ENCODE results near the gene DGKQ.

DGKQ gene

DNA sequence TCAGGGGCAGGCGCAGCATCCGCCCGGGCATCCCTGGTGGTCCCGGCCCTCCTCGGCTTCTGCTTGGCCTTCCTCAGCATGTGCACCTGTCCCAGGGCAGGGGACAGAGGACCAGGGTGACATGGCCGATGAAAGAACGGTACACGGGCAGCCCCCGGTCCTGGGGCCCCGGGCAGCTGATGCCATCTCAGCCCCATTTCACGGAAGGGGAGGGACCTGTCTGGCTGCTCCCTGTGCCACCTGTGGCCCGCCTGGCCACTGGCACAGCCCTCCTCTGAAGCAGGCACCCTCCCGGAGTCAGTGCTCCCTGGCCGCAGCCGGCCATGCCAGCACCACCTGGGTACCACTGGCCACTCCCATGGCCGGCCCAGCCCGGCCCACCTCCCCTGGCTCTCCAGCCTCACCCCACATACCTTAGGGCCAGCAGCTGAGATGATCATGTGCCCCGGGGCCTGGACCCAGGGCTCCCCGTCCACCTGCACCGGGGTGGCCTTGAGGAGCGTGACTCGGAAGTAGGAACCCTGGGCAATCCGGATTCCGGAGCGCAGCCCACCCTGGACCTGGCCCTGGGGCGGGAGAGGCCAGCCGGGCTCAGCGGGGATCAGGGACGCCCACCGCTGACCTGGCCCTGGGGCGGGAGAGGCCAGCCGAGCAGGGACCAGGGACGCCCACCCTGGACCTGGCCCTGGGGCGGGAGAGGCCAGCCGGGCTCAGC, 12.6 kb downstream of the DGKQ start:
- no peaks in the 10 kb centered on the region for H3K79me2 ChIP-seq (ENCODE audit: control insufficient read depth, low read length)
- H3K4me1 ChIP-seq (ENCODE audit: control insufficient read depth, low read length): no peaks in the 10 kb centered on the region
- H3K4me3 ChIP-seq (ENCODE audit: low read length): no peak overlapping the region
- H4K20me1 ChIP-seq (ENCODE audit: control insufficient read depth, insufficient read depth, low read depth, low read length): no peaks in the 10 kb centered on the region; the same call in 1 of the 2 replicates
- no peaks in the 10 kb centered on the region for H3F3A ChIP-seq (ENCODE audit: control insufficient read depth, insufficient read depth)
- no peaks in the 10 kb centered on the region for H3K9me2 ChIP-seq (replicated peaks; ENCODE audit: control insufficient read depth, low read length)
- H3K36me3 ChIP-seq (ENCODE audit: control insufficient read depth, low read length): no peaks in the 10 kb centered on the region
- no peak for TF ChIP-seq EZH2phosphoT487 (IDR thresholded peaks at IDR 0.05; ENCODE audit: borderline replicate concordance, low read length)
- TF ChIP-seq CTCF (IDR thresholded peaks at IDR 0.05; ENCODE audit: low read depth, low read length, poor library complexity, severe bottlenecking): no peak
- H3K4me2 ChIP-seq (ENCODE audit: low read length): no peak overlapping the region
- H3K27me3 ChIP-seq (ENCODE audit: control insufficient read depth, low read length): no peaks in the 10 kb centered on the region
- H3K27ac ChIP-seq (ENCODE audit: low read depth, low read length): no peak overlapping the region
- no peaks in the 10 kb centered on the region for H3K9me3 ChIP-seq (ENCODE audit: control insufficient read depth, insufficient read depth, low read length)

GRCh38 chr4:960140-960635, 13.2 kb downstream of the DGKQ start:
- no peaks in the 10 kb centered on the region for H3K36me3 ChIP-seq (ENCODE audit: control insufficient read depth, low read length)
- TF ChIP-seq CTCF (IDR thresholded peaks at IDR 0.05; ENCODE audit: low read depth, low read length, poor library complexity, severe bottlenecking) (no peak), EZH2phosphoT487 (IDR thresholded peaks at IDR 0.05; ENCODE audit: borderline replicate concordance, low read length) (no peak)

GRCh38 chr4:959338-960139, 13.8 kb downstream of the DGKQ start:
- no peaks in the 10 kb centered on the region for H3K9me2 ChIP-seq (replicated peaks; ENCODE audit: control insufficient read depth, low read length)

More at GRCh38 chr4:960140-960635, 13.2 kb downstream of the DGKQ start:
- H3F3A ChIP-seq (ENCODE audit: control insufficient read depth, insufficient read depth): no peaks in the 10 kb centered on the region
- H3K27ac ChIP-seq (ENCODE audit: low read depth, low read length): no peak overlapping the region
- no peaks in the 10 kb centered on the region for H3K4me1 ChIP-seq (ENCODE audit: control insufficient read depth, low read length)
- no peaks in the 10 kb centered on the region for H3K9me2 ChIP-seq (replicated peaks; ENCODE audit: control insufficient read depth, low read length)
- H3K4me3 ChIP-seq (ENCODE audit: low read length): no peak overlapping the region
- no peaks in the 10 kb centered on the region; the same call in 1 of the 2 replicates for H4K20me1 ChIP-seq (ENCODE audit: control insufficient read depth, insufficient read depth, low read depth, low read length)
- no peaks in the 10 kb centered on the region for H3K9me3 ChIP-seq (ENCODE audit: control insufficient read depth, insufficient read depth, low read length)
- no peaks in the 10 kb centered on the region for H3K27me3 ChIP-seq (ENCODE audit: control insufficient read depth, low read length)
- no peak overlapping the region for H3K4me2 ChIP-seq (ENCODE audit: low read length)
- no peaks in the 10 kb centered on the region for H3K79me2 ChIP-seq (ENCODE audit: control insufficient read depth, low read length)

More at GRCh38 chr4:959338-960139, 13.8 kb downstream of the DGKQ start:
- no peaks in the 10 kb centered on the region for H3K36me3 ChIP-seq (ENCODE audit: control insufficient read depth, low read length)
- H3K79me2 ChIP-seq (ENCODE audit: control insufficient read depth, low read length): no peaks in the 10 kb centered on the region
- no peak overlapping the region for H3K27ac ChIP-seq (ENCODE audit: low read depth, low read length)
- H3K9me3 ChIP-seq (ENCODE audit: control insufficient read depth, insufficient read depth, low read length): no peaks in the 10 kb centered on the region
- H3K4me2 ChIP-seq (ENCODE audit: low read length): no peak overlapping the region
- no peaks in the 10 kb centered on the region for H3K4me1 ChIP-seq (ENCODE audit: control insufficient read depth, low read length)
- TF ChIP-seq EZH2phosphoT487 (IDR thresholded peaks at IDR 0.05; ENCODE audit: borderline replicate concordance, low read length): no peak
- no peak for TF ChIP-seq CTCF (IDR thresholded peaks at IDR 0.05; ENCODE audit: low read depth, low read length, poor library complexity, severe bottlenecking)
- no peak overlapping the region for H3K4me3 ChIP-seq (ENCODE audit: low read length)
- H3F3A ChIP-seq (ENCODE audit: control insufficient read depth, insufficient read depth): no peaks in the 10 kb centered on the region
- H4K20me1 ChIP-seq (ENCODE audit: control insufficient read depth, insufficient read depth, low read depth, low read length): no peaks in the 10 kb centered on the region; the same call in 1 of the 2 replicates
- H3K27me3 ChIP-seq (ENCODE audit: control insufficient read depth, low read length): no peaks in the 10 kb centered on the region

All from DOHH2 (cell line).